ENCODE results near the gene TC2N. TPM values are rescaled to one million over a fixed set of nuclear protein-coding genes. Genes with fewer than 3 reads are reported as not detected.

TC2N gene
- total and polyA plus RNA-seq, 2 donors (not counting 3 experiments of a cell fraction or from before 2014, with no cell fraction given): 0.40 TPM; not detected in 1

GRCh38 chr14:91748049-91748448 is 119.3 kb downstream of the TC2N start:
- POLR2A ChIA-PET: no interaction called here
- Histone ChIP-seq H4K20me1 (replicated peaks; ENCODE audit: control insufficient read depth, extremely low read depth, insufficient read depth, low read length) (no peaks in the 10 kb centered on the region), H3K27me3 (ENCODE audit: control insufficient read depth in 2 of 2, insufficient read depth in 2 of 2, low read length in 2 of 2) (peaks cover 0 to 7% of the 10 kb centered on the region in 2 experiments), H3K4me2 (ENCODE audit: insufficient read depth, low read length) (no peak overlapping the region), H3K4me1 (ENCODE audit: control insufficient read depth, extremely low read depth, insufficient read depth, low read length) (peaks cover 9% of the 10 kb centered on the region), H3K27ac (ENCODE audit: insufficient read depth, low read depth, low read length) (no peak overlapping the region), H3K9me3 (replicated peaks; ENCODE audit: control insufficient read depth, insufficient read depth, low read length) (no peaks in the 10 kb centered on the region), H3K9ac (replicated peaks; ENCODE audit: extremely low read depth, insufficient read depth, low read length) (no peak overlapping the region), H3K9me1 (replicated peaks; ENCODE audit: control insufficient read depth, extremely low read depth, insufficient read depth, low read length) (no peaks in the 10 kb centered on the region), H2AFZ (ENCODE audit: low read depth, low read length) (no peak overlapping the region), H3K4me3 (replicated peaks in 1 of 3; ENCODE audit: insufficient read depth in 1 of 3, low read depth in 1 of 3, low read length in 3 of 3) (no peak overlapping the region), H3K36me3 (ENCODE audit: control insufficient read depth in 2 of 2, extremely low read depth in 1 of 2, insufficient read depth in 2 of 2, low read length in 2 of 2) (no peaks in the 10 kb centered on the region), H3K79me2 (ENCODE audit: control insufficient read depth, insufficient read depth, low read length) (no peaks in the 10 kb centered on the region)
- DNase-seq (ENCODE audit: low read depth, low spot score): no peak
- TF ChIP-seq JUN (IDR thresholded peaks at IDR 0.05; ENCODE audit: borderline replicate concordance, insufficient read depth, insufficient read length, low read depth) (no peak), GATA2 (IDR thresholded peaks at IDR 0.05; ENCODE audit: insufficient read depth, insufficient read length, low read depth, low read length) (no peak)
- BruUV-seq (replicated peaks): no TSS peak
- CTCF ChIA-PET: no interaction called here
- FAIRE-seq: peak; percentile 37
- dilution Hi-C loops (cut with MboI; ENCODE audit: extremely low pct_ligation_motif_present, low sequenced_read_pairs): no loop called here
- intact Hi-C loops (cut with micrococcal nuclease): no loop called here

- no peak overlapping the region for H3K27ac ChIP-seq (ENCODE audit: insufficient read depth, low read depth, low read length)
- POLR2A ChIA-PET: no interaction called here
- intact Hi-C loops (cut with micrococcal nuclease): no loop called here
- TF ChIP-seq MYC (IDR thresholded peaks at IDR 0.05; ENCODE audit: low read depth, low read length) (no peak), POLR2AphosphoS5 (IDR thresholded peaks at IDR 0.05; ENCODE audit: insufficient read depth, low read depth, low read length) (no peak), JUN (IDR thresholded peaks at IDR 0.05; ENCODE audit: borderline replicate concordance, insufficient read depth, insufficient read length, low read depth) (no peak), GATA2 (IDR thresholded peaks at IDR 0.05; ENCODE audit: insufficient read depth, insufficient read length, low read depth, low read length) (peak; percentile 12), POLR2A (IDR thresholded peaks at IDR 0.05; ENCODE audit: low read depth, low read length) (no peak)
- TF ChIP-seq, protein P1, sequence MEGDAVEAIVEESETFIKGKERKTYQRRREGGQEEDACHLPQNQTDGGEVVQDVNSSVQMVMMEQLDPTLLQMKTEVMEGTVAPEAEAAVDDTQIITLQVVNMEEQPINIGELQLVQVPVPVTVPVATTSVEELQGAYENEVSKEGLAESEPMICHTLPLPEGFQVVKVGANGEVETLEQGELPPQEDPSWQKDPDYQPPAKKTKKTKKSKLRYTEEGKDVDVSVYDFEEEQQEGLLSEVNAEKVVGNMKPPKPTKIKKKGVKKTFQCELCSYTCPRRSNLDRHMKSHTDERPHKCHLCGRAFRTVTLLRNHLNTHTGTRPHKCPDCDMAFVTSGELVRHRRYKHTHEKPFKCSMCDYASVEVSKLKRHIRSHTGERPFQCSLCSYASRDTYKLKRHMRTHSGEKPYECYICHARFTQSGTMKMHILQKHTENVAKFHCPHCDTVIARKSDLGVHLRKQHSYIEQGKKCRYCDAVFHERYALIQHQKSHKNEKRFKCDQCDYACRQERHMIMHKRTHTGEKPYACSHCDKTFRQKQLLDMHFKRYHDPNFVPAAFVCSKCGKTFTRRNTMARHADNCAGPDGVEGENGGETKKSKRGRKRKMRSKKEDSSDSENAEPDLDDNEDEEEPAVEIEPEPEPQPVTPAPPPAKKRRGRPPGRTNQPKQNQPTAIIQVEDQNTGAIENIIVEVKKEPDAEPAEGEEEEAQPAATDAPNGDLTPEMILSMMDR (IDR thresholded peaks at IDR 0.05; ENCODE audit: extremely low read depth in 1 of 2, insufficient read depth in 1 of 2, low read depth in 1 of 2, low read length in 2 of 2): no peak
- no peaks in the 10 kb centered on the region for H4K20me1 ChIP-seq (replicated peaks; ENCODE audit: control insufficient read depth, extremely low read depth, insufficient read depth, low read length)
- FAIRE-seq (no peak), DNase-seq (ENCODE audit: low read depth, low spot score) (no peak)
- no TSS peak for BruUV-seq (replicated peaks)
- no peaks in the 10 kb centered on the region for H3K27me3 ChIP-seq (ENCODE audit: control insufficient read depth in 2 of 2, insufficient read depth in 2 of 2, low read length in 2 of 2)
- H3K9me1 ChIP-seq (replicated peaks; ENCODE audit: control insufficient read depth, extremely low read depth, insufficient read depth, low read length): no peaks in the 10 kb centered on the region
- CTCF ChIA-PET: no interaction called here
- no peak overlapping the region for H3K4me3 ChIP-seq (replicated peaks in 1 of 3; ENCODE audit: insufficient read depth in 1 of 3, low read depth in 1 of 3, low read length in 3 of 3)
- H3K9ac ChIP-seq (replicated peaks; ENCODE audit: extremely low read depth, insufficient read depth, low read length): no peak overlapping the region
- peaks cover 9% of the 10 kb centered on the region for H3K4me1 ChIP-seq (ENCODE audit: control insufficient read depth, extremely low read depth, insufficient read depth, low read length)
- H3K4me2 ChIP-seq (ENCODE audit: insufficient read depth, low read length): no peak overlapping the region
- H3K79me2 ChIP-seq (ENCODE audit: control insufficient read depth, insufficient read depth, low read length): no peaks in the 10 kb centered on the region
- dilution Hi-C loops (cut with MboI; ENCODE audit: extremely low pct_ligation_motif_present, low sequenced_read_pairs): no loop called here
- no peaks in the 10 kb centered on the region for H3K9me3 ChIP-seq (replicated peaks; ENCODE audit: control insufficient read depth, insufficient read depth, low read length)
- no peak overlapping the region for H2AFZ ChIP-seq (ENCODE audit: low read depth, low read length)
- no peaks in the 10 kb centered on the region for H3K36me3 ChIP-seq (ENCODE audit: control insufficient read depth in 2 of 2, extremely low read depth in 1 of 2, insufficient read depth in 2 of 2, low read length in 2 of 2)
These were observed 122.0 kb downstream of the TC2N start for GRCh38 chr14:91745344-91745743.

Measured in endothelial cell of umbilical vein (primary cell).